ENCODE results near the gene PCOLCE2.

PCOLCE2 gene, protein sequence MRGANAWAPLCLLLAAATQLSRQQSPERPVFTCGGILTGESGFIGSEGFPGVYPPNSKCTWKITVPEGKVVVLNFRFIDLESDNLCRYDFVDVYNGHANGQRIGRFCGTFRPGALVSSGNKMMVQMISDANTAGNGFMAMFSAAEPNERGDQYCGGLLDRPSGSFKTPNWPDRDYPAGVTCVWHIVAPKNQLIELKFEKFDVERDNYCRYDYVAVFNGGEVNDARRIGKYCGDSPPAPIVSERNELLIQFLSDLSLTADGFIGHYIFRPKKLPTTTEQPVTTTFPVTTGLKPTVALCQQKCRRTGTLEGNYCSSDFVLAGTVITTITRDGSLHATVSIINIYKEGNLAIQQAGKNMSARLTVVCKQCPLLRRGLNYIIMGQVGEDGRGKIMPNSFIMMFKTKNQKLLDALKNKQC

DNA sequence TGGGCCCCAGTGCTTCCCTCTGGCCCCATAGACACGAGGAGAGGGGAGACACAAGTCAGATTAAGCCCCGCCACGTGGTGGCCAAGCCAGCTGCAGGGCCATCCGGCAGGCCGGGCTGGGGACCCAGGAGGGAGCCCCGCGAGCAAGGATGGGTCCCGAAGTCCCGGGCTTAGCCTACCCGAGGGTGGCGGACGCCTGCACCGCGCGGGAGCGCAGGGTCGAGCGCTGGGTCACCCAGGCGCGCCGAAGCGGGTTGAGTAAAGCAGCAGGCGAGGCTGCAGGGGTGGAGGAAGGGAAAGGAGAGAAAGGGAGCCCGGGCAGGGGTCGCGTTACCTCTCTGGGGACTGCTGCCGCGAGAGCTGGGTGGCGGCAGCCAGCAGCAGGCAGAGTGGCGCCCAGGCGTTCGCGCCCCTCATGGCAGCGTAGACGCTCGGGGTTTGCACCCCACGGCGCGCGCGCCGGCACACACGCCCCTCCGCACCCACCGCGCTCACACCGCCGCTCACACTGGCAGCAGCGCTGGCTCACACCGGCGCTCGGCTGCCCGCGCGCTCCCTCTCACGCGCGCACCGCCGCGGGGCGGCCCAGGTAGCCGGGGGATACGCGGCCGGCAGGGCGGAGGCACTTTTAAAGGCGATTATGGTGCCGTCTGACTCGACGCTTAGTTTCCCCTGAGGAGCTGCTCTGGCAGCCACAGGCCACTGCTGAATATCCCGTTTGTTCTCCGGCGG is at the start of gene PCOLCE2:
PCOLCE2 (minus strand) TSS at position 603 of the 731 bp plus-strand sequence; CDS start at position 416, 187 bp downstream.
- DNase-seq: no peak

DNA sequence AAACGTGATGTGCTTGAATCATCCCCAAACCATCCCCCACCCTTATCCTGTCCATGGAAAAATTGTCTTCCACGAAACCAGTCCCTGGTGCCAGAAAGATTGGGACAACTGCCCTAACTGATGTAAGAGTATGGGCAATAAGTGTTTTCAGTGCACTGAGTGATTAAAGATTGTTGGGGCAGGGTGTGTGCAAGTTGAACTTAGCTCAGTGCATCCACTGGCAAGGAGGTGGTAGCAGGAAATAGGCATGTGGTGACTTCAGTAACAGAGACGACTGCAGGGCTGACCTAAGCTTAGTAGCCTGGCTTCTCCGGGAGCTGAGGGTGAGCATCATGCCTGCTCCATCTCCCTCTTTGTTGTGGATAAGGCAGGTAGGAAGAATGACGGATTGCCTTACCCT is 47.1 kb upstream of the PCOLCE2 start:
- no peak for DNase-seq

DNA sequence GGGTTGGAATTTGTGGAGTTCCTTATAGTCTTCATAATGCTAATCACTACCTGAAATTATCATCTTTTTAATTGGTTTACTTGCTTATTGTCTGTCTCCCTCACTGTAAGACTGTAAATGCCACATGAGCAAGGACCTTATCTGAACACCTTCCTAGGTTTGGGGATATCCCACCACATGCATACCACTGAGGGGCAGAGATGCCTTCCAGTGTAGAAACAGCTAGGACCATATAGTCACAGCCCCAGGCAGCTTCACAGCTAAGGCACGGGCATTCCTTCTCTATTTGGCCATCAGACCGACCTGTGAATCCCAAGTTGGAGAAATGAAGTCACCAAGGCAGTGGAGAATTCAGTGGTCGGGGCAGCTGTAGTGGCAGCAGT is 46.0 kb upstream of the PCOLCE2 start:
- no peak for DNase-seq

DNA sequence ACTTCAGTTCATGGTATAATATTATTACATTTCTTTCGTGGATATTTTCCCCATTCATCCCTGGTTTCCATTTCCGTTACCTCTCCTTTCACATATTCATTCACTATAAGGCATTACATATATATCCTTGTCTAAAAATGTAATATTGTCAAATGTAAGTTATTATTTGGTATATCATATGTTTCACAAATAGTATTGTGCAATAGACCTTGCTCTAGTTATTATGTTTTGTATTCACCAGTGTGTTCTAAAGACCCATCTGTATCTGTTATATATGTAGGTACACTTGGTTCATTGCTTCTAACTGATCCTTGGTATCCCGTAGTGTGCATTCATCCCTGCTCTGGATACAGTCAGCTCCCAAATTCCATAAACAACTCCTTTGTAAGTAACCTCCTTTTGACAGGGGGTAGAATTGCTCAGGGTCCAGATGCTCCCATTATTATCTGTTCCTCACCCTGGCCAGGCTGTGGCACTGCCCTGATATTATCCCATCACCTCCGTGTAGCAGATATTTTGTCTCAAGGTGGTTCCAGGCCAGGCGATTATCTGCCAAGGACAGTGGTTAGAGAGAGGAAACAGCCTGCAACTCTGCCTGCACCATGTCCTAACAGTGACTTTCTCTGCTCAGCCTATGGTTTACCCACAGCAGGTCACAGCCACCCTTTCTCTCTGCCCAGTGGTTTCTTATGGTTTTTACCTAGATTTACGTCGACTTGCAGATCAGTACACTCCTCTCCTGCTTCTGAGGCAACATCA is 45.4 kb upstream of the PCOLCE2 start:
- no peak for DNase-seq

DNA sequence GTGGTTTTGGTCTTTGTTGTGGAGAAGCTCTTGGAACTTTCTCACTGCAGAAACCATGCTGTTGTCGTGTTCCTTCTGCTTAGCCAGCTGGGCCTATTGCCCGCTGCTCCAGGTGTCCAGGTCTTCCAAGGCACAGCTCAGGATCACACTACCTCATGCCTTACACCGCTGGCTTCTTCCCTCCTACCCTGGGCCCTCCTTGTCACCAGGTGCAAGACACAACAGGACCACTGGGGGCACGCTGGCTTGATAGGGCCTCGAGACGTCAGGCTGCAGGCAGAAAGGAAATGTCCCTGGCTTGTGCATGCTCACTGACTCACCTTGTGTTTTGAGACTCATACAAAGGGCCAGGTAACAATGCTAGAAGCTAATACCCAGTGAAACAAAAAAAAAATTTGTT is 42.3 kb upstream of the PCOLCE2 start:
- no peak for DNase-seq

DNA sequence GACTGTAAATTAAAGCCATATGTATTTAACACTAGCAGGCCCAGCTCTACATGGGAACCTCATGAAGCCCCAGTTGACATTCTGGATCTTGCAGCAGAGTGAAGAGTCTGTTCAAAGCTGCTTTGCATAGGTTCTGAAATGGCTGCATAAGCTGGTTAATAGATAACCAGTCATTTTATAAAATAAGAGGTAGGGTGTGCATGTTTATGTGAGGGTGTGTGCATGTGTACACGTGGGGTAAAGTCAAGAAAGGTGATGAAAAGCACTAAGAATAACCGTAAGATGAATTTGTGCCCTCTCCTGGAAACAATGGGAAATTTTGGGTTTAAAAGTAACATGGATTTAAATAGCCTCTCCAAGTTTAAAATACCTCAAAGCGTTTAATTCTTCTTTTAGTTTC is 41.6 kb upstream of the PCOLCE2 start:
- DNase-seq: no peak

DNA sequence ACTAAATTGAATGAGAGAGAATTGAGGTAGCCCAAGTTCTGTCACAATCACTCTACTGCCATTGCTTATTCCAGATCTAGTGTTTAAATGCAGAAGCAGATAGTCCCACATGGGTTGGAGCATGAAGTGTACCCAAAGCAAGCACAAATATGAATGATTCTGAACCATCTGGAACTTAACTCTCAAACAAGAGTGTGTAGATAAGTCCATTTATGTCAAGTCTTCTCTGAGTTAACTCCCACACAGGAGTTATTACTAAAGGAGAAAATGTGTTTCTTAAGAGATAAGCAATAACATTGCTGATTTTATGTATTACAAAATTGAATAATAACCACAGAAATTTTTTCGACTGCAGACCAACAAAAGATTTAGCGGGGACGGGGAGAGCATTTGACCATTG is 41.0 kb upstream of the PCOLCE2 start:
- DNase-seq: no peak

DNA sequence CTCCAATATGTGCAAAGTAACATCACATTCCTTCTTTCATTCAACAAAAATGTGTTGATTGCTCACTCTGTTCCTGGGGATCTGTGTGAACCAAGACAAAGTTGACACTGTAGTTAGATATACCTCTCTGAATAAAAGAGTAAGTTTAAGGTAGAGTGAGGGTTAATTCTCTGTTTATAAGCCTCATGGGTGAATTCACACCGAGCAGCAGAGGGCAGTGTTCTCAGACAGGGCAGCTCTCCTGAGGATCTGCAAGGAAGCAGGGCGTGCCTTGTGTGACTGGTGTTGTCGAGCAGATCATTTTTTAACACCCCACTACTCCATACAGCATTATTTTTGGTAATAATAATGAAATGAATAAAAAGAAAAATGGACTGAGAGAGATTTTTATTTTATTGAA is 40.2 kb upstream of the PCOLCE2 start:
- DNase-seq: no peak

DNA sequence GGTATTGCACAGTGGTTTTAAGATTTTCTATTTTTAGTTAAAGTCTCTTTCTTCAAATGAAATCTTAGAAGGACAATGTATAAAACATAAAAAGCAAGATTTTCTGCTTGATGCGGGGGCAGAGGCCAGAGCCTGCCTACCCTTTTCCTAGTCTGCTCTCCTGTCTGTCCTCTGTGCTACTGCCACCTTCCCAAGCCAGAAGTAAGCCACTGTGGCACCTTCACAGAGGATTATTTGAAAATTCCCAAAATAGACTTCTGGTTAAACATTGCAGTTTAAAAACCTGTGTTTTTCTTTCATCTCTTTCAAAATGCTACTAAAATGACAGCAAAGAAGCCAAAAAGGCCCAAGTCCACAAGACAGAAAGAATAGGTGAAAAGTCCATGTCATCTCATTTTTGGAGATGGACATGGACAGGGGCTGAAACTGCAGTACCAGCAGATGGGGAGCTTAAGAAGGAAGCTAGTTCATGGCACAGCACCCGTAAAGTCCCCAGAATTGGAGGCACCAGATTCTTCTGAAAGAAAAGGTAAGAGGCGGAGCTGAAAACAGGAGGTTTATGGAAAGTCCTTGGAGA is 37.6 kb upstream of the PCOLCE2 start:
- DNase-seq: no peak

DNA sequence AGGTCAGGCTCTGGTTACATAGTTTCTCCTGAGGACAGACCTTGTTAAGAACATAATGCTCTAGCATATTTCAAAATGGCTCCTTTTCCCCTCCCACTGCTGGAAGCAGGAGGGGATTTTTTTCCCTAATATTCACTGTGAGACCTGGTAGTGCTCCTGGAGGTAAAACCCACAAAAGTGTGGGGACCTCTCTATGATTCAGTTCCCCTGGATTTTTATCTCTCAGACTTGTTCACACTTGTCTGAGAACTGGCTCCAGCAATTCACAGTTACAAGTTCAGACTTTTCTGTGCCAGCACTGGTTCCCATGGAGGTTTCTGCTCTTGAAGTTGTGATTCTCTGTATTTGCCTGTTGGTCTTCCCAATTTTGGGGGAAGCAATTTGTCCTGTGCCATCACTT is 36.3 kb upstream of the PCOLCE2 start:
- DNase-seq: no peak

DNA sequence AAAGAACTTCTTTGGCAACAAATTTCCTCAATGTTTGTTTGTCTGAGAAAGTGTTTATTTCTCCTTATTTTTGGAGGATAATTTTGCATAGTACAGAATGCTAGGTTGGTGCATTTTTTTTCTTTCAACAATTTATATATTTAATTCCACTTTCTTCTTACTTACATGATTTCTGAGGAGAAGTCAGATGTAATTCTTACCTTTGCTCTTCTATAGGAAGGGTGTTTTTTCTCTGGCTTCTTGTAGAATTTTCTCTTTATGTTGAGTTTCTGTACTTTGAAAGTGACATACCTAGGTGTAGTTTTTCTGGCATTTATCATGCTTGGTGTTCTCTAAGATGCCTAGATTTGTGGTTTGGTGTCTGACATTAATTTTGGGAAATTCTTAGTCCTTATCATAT is 34.8 kb upstream of the PCOLCE2 start:
- no peak for DNase-seq

DNA sequence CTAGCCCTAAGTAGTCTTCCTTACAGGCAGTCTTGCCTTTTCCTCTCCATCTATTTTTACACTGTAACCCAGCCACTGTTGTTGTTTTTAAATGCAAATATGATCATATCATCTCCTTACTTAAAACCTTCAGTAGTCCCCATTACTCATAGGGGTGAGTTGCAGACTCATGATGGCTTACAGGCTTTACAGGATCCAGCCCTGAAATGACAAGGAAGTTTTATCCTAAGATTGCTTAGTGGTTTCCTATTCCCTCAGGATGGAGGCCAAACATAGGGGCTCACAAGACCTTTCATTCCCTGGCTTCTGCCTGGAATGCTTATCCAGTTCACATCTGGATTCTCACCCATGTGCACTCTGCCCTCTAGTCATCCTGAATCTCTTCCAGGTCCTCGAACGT is 27.7 kb upstream of the PCOLCE2 start:
- DNase-seq: no peak

DNA sequence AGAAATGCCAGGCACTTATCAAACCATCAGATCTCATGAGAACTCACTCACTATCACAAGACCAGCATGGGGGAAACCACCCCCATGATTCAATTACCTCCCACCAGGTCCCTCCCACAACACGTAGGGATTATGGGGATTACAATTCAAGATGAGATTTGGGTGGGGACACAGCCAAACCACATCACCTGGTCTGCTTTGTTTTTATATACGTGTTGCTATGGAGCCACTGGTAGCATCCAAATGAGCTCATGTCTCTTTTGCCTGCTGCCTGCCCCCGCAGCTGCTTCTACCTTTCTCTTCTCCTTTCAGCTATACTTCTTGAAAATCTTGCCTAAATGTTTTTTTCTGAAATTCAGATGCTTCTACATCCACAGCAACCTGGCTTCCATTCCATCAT is 26.8 kb upstream of the PCOLCE2 start:
- DNase-seq: no peak

DNA sequence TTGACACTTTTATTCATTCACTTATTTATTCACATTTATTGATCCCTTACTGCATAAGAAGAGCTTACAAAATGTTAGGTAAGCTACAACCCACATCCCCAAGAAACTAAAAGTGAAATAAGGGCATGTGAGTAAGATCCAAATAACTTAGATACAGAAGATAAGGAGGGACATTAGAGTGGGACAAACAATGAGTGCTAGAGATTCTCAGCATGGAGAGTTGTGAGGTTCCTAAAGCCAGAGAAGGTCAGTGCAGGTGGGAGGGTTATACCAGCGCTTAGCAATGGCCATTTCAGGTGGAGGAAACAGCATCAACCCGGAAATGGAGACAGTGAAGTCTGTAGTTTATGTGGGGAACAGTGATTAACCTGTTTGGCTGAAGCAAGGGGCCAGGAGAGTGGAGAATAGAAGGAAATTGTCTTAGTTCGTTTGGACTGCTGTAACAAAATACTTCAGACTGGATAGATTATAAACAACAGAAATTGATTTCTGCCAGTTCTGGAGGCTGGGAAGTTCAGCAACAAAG is 25.5 kb upstream of the PCOLCE2 start:
- no peak for DNase-seq

DNA sequence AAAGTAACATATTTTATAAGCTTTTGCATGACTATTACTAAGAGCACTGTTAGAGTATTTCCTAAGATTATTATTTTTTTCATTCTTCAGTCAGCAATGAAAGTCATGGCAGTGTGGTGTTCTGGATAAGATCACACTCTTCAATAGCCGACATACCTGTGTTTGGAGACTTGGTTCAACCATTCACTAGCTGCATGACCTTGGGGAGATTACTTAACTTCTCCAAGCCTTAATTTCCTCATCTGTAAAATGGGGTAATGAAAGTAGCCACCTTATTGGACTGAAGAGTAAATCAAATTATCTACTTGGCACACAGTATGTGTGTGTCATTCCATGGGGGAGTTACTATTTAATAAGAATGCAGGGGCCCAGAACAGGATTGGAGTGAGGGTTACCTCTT is 24.5 kb upstream of the PCOLCE2 start:
- DNase-seq: no peak

DNA sequence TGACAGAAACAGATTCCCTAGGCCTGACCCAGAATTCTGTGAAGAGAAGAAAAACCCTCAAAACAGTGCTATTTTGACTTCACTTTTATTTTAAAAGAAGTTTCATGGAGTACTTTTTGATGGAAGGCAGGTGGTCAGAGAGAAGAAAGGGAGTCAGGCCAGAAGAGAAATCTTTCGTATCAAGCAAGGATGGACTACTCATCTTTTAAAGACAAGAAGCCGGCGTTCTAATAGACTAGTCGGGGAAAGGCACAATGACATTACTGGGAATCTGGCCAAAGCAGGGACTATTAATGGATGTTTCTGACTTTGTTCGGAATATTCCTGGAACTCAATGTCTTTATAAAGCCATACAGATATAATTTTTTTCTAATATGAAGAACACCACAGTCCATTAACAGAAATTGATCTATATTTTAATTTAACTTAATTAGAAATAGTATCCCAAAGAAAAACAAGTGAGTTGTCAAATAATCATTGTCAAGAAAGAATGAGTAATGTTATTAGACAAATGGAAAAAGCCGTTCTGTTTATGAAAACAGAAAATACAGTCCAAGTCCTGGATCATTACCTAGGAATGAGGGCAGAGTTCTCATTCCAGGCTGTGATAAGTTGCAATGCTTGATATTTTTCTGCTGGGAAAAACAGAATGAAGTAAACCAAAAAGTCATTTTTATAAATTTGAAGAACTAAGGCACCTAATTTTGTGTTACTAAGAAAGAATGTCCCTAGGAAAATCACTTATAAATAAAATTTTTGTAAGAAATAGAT is 23.7 kb upstream of the PCOLCE2 start:
- DNase-seq: no peak

DNA sequence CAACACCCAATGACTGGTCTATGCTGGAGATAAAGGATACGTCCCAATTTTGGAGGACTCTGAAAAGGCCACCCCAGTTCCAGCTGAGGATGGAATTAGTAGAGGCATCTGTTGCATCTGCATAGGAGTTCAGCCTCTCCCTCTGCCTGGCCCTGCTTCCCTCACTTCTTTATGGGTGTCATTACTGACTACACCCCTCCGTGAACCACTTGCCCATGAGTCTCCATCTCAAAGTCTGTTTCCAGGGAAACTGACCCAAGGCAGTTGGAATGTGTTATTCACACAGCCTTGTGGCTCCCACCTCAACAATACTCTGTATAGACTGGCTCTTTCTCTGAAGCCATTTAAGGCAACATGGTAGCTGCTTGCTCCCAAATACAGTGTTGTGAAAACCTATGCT is 21.4 kb upstream of the PCOLCE2 start:
- no peak for DNase-seq

DNA sequence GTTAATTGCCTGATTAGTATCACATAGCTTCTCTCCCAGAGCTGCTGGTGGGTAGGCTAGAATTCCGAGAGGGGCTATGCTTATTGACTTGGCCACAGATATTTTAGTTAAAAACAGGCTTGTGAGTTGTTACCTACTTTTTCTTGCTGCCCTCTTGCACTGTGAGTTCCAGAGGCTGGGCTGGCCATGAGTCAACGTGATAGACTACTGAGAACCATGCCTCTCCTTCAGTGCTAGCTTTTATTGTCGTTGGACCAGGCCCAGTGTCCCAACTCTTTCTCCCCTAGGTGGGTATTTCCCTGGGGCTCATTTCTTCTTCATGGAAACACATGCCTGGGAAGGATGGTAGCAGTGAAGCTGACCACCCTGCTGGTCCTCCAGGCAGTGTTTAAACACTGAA is 20.4 kb upstream of the PCOLCE2 start:
- no peak for DNase-seq

DNA sequence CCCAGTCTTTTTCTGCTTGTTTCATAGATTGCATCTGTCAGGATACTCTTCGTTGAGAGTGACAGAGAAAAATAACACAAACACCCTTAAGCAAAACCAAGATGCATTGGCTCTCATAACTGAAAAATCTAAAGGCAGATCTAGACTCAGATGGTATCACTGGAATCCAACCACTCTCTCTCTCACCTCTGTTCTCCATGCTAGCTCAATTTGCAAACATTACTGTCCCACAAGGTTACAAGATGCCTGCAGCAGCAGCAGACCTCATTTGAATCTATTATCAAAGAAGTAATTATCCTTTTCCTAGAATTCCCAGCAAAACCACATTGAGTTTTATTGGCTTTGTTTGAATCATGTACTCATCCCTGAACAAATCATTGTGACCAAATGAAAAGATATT is 19.1 kb upstream of the PCOLCE2 start:
- DNase-seq: no peak

DNA sequence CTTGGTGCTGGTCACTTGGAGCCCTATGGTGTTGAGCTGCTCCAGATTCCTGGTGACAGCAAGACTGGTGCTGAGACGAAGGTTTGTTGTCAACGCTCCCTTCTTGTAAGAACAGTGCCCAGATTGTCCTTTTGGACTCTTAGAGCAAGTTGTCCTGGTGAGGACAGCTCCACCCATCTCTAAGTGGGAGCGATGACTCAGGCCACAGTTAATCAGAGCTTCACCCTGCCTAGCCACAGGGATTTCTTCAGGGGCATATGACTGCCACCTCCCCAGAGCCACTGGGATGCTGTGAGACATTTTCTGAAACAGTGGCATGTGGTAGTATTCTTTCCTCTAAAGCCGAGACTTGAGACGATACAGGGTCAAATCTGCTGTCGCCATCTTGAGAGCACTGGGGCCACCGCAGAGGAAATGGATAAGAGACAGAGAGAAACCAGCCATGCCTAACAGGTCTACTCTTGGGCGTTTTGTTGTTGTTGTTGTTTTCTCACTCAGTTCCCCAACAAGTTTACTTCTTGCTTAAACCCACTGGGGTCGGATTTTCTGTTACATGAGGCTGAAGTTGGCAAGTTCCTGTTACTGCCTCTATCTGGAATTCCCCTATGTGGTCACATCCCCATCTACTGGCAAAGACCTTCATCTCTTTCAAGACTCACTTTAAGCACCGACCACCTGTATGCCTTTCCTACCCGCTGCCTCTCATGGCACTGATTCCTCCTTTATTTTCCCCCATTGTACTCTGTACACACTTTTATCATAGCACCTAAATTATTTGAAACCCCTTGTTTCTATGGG is 16.0 kb upstream of the PCOLCE2 start:
- DNase-seq: no peak

DNA sequence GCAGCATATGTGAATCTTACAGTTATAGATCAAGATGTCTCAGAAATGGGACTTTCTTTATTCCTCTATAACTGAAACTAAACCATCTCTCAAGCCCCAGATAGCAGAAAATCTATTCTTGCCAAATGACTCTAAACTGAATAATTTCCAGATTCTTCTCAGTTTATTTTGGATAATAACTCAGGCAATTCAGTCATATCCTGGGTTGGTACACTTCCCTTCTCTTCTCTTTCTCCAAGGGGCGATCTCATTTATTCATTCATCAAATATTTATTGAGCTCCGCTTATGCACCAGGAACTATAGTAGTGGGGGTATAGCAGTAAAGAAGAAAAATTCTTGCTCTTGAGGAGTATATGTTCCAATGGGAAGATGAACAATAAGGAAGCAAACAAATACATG is 13.5 kb upstream of the PCOLCE2 start:
- no peak for DNase-seq
